Caki2 (cell line): ENCODE results near the gene TAS2R41. TPM values are rescaled to one million over a fixed set of nuclear protein-coding genes. Genes with fewer than 3 reads are reported as not detected.
"Not testable (repeated sequence)": the region's sequence is repeated elsewhere in the genome, so short reads cannot be mapped to it uniquely, and the experiment has no call there.

ENCODE experiments used
- DNase-seq: peaks from one replicate; pipeline ENCODE4 v3.0.0-alpha.2; 2015; ENCODE audit warnings: low read depth
- in situ Hi-C: cut with HindIII; loops from 2 replicates; pipeline ENCODE4 v1.10.0; 2016; ENCODE audit warnings: low sequenced_read_pairs, low pct_unique_long_range_greater_than_20kb, mixed read lengths
- total RNA-seq: library from RNA; depleted of rRNA; stranded (reverse); fragments of >200 nt; shearing (Covaris generic); gene quantifications from 2 replicates; pipeline ENCODE4 v1.2.3, GENCODE V29; 2014; ENCODE audit warnings: low replicate concordance

The TAS2R41 gene
- total RNA-seq, 1 experiment from 2014 or later: not detected

DNA sequence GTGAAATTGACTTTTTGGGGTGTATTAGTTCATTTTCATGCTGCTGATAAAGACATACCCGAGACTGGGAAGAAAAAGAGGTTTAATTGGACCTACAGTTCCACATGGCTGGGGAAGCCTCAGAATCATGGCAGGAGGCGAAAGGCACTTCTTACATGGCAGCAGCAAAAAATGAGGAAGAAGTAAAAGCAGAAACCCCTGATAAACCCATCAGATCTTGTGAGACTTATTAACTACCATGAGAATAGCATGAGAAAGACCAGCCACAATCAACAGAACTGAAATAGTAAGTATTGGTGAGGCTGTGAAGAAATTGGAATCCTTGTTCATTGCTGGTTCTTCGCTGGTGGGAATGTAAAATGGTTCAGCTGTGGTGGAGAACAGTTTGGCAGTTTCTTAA is 8.6 kb downstream of the TAS2R41 start:
- in situ Hi-C loops, DNase-seq: not testable (repeated sequence)

GRCh38 chr7:143487061-143487460 is 9.4 kb downstream of the TAS2R41 start:
- DNase-seq: no peak
- in situ Hi-C loops: no loop called here

DNA sequence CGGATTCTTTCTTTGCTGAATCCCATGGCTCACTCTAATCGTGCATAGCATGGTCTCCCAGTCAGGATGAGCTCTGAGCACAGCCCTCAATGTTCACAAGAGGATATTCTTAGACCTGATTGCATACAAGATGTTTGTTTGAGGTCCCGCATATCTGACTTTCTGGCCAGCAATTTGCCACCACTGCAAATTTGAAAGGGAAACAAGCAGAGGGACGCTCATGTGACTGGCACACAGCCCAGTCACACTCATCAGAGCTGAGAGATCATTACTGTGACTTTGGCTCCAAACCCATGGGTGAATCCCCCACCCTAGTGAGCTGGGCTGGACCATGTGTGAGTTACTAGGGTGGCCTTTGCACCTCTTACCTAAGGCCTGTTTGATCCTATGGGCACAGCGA is 9.9 kb downstream of the TAS2R41 start:
- no peak for DNase-seq
- in situ Hi-C loops: no loop called here

DNA sequence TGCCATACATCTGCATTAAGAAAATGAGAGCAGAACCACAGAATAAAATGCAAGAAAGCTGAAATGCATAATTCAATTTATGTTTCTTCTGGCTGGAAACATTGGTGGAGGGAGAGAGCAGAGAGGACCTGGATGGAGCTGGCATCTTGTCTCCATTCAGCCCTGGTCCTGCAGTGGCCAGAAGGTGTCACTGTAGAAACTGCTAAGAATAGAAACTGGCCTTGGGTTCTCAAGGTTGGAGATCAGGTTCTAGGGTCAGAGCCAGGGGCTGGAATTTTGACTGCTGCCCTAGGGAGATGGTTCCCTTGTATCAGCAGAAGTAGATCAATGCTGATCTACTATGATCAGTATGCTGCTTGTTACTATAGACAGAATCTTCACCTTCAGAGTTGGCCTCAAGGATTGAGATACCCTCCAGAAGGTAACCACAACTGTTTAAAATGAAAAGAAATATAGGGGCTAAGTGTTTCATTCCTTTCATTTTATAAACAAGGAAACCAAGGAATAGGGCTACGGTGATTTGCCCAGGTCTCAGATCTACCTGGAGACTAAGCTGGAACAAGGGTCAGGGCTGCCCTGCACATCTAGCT is 13.1 kb downstream of the TAS2R41 start:
- no peak for DNase-seq
- in situ Hi-C loops: no loop called here

- DNase-seq: peak; percentile 7
- in situ Hi-C loops: no loop called here
Measured at GRCh38 chr7:143492043-143492471, 14.4 kb downstream of the TAS2R41 start.

- in situ Hi-C loops: no loop called here
- no peak for DNase-seq
Measured at GRCh38 chr7:143492799-143493739, 15.4 kb downstream of the TAS2R41 start.

GRCh38 chr7:143493751-143494150 is 16.1 kb downstream of the TAS2R41 start:
- DNase-seq: no peak
- in situ Hi-C loops: no loop called here

DNA sequence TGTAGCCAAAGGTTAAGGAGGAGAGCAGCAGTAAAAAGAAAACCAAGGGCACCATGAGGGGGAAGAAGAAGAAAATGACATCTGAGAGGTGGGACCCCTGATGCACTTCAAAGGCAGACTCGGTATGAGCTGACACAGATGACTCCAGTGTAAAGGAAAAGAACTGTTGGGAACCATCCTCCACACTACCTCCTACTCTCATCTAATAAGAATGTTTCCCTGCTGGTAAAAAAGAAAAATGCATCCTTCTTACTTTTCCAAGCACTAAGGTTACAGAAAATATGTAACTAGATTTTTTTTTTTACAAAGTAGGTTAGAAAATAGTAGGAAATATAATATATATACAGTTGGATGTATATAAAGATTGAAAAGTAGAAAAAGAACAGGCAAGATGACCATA is 16.9 kb downstream of the TAS2R41 start:
- no peak for DNase-seq

GRCh38 chr7:143495851-143496250 is 18.2 kb downstream of the TAS2R41 start:
- DNase-seq: no peak
- in situ Hi-C loops: no loop called here

More for the DNA sequence above, 16.9 kb downstream of the TAS2R41 start:
- in situ Hi-C loops: no loop called here

DNA sequence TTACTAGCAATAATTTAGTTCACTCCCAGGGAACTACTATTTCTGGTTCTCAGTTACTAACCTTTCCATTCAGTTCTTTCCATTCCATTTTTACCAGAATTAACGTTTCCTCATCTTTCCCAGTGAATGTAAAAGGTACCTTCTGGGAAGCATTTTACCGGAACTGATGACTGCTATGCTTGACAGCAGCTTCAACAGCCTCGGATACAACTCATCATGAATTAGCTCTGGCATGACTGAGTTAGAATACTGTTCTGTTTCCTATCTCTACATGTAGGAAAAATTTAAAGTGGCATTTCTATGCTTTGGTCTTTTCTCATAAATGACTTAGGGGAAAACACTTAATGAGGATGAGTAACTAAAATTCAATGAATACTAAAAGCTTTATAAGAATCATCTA is 18.6 kb downstream of the TAS2R41 start:
- no peak for DNase-seq
- in situ Hi-C loops: no loop called here

DNA sequence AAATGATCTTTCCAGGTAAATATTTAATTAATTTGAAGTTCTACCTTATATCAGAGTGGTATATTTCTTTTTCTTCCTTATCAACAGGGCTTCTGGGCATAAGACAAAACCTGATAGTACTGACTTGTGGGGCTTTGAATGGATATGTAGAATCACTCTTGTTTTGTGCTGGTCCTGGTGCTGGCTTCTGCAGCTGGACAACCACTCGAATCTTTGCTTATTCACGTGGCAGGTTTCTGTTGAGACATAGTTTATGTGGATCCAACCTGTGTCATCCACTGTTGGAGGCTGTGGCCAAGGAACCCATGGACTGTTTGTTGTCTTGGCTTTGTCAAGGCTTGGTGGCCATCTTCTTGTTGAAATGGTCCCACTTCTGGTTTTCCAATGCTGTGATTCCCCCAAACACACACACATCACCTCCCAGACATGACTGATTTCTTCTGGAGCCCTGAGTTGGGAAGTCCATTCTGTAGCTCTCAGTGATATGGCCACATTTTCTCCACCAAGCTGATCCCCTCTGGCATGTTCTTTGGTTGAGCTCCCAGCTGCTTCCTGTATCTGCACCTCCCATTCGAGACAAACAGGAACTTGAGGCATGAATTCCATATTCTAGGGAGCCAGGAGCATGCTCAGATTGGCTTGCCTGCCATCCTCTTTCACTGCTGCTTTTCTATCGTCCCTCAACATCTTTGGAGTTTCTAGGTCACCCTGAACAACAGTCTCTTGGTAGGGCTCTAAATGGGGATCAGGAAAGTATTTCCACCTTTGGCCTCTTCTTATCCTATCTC is 19.5 kb downstream of the TAS2R41 start:
- no peak for DNase-seq
- in situ Hi-C loops: no loop called here

- in situ Hi-C loops: no loop called here
Measured at GRCh38 chr7:143499246-143499645, 21.6 kb downstream of the TAS2R41 start.

GRCh38 chr7:143499743-143500348 is 22.2 kb downstream of the TAS2R41 start:
- DNase-seq: no peak
- in situ Hi-C loops: no loop called here

More at GRCh38 chr7:143499246-143499645, 21.6 kb downstream of the TAS2R41 start:
- no peak for DNase-seq

DNA sequence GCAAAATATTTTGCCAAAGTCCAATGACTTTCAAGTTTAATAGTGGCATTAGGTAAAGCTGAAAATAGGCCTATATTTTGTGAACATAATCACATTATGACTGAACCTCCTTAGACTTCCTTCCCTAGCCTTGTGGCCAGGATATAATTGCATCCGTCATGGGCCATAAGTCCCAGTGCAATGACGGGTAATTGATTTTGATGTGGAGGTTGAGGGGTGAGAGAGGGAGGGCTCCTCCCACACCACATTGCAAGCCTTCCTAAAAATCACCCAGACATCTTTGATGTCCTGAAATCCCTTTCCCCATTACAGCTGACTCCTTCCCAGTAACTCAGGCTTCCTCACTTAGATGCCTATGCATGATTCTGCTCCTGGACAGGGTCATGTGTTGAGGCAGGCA is 25.6 kb downstream of the TAS2R41 start:
- DNase-seq: no peak
- in situ Hi-C loops: no loop called here

- no peak for DNase-seq
- in situ Hi-C loops: no loop called here
Measured at GRCh38 chr7:143504215-143504936, 26.7 kb downstream of the TAS2R41 start.

- in situ Hi-C loops: no loop called here
- DNase-seq: no peak
Measured at GRCh38 chr7:143504937-143505297, 27.2 kb downstream of the TAS2R41 start.

GRCh38 chr7:143505838-143506237 is 28.2 kb downstream of the TAS2R41 start:
- DNase-seq: no peak
- in situ Hi-C loops: no loop called here

DNA sequence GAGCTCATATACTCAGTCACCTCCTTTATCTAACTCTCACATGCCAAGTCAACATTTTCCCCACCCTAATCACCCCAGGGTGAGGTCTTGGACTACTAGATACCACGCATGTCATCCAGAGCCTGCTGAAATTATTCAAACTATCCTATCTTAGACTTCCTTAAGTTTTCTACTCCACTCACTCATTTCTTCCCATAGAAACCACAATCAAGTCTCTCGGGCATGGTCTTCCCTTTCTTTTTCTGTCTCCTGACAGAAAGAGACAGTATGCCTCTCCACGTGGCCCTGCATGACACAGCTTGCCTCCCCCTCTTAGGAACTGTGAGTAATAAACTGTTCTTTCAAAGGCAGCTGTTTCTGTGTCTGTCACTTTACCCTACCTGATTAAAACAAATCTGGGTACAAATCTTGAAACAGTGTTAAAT is 29.4 kb downstream of the TAS2R41 start:
- no peak for DNase-seq
- in situ Hi-C loops: no loop called here
